ENCODE measurements around the gene RHBDL3. TPM values are rescaled to one million over a fixed set of nuclear protein-coding genes. Genes with fewer than 3 reads are reported as not detected.

The RHBDL3 gene
- polyA plus RNA-seq, 1 donor (not counting 4 experiments of a cell fraction or from before 2014, with no cell fraction given) = not detected

- Histone ChIP-seq H3K4me3 (ENCODE audit: control insufficient read depth in 2 of 3, extremely low read depth in 1 of 3, insufficient read depth in 2 of 3, low read depth in 1 of 3, low read length in 3 of 3) (no peak overlapping the region), H2AFZ (ENCODE audit: control insufficient read depth, low read length) (no peak overlapping the region), H4K20me1 (ENCODE audit: control insufficient read depth, extremely low read depth, insufficient read depth, low read length) (no peaks in the 10 kb centered on the region), H3K9ac (ENCODE audit: control insufficient read depth, extremely low read depth, insufficient read depth, low read length) (no peak overlapping the region), H3K79me2 (ENCODE audit: control insufficient read depth, insufficient read depth, low read length) (no peaks in the 10 kb centered on the region), H3K27ac (ENCODE audit: control insufficient read depth, insufficient read depth, low read length) (no peak overlapping the region), H3K9me1 (ENCODE audit: control insufficient read depth, extremely low read depth, insufficient read depth, low read length) (no peaks in the 10 kb centered on the region), H3K4me1 (ENCODE audit: control insufficient read depth, extremely low read depth, insufficient read depth, low read length) (no peaks in the 10 kb centered on the region), H3K27me3 (ENCODE audit: control insufficient read depth, extremely low read depth, insufficient read depth, low read length) (peaks cover 7% of the 10 kb centered on the region), H3K9me3 (ENCODE audit: control insufficient read depth, low read depth, low read length) (no peaks in the 10 kb centered on the region), H3K4me2 (ENCODE audit: control insufficient read depth, extremely low read depth, insufficient read depth, low read depth, low read length) (no peak overlapping the region), H3K36me3 (ENCODE audit: control insufficient read depth in 2 of 2, extremely low read depth in 1 of 2, insufficient read depth in 2 of 2, low read length in 2 of 2) (no peaks in the 10 kb centered on the region)
- FAIRE-seq (no peak), DNase-seq (ENCODE audit: low read depth, low spot score) (no peak)
- no peak for TF ChIP-seq EZH2 (IDR thresholded peaks at IDR 0.05; ENCODE audit: low read length)
- TF ChIP-seq CTCF (optimal IDR thresholded peaks at IDR 0.05 in 1 of 3, IDR thresholded peaks at IDR 0.05 in 1 of 3, conservative IDR thresholded peaks at IDR 0.05 in 1 of 3; ENCODE audit: extremely low read depth in 1 of 3, insufficient read depth in 2 of 3, low read length in 3 of 3) = no peak
- dilution Hi-C loops (cut with MboI; ENCODE audit: extremely low pct_ligation_motif_present, low sequenced_read_pairs) = no loop called here
Measured at GRCh38 chr17:32275060-32276042, 9.7 kb downstream of the RHBDL3 start.

GRCh38 chr17:32276171-32276601, 10.6 kb downstream of the RHBDL3 start:
- H2AFZ ChIP-seq (ENCODE audit: control insufficient read depth, low read length) = no peak overlapping the region
- no peaks in the 10 kb centered on the region for H3K9me3 ChIP-seq (ENCODE audit: control insufficient read depth, low read depth, low read length)
- H3K9me1 ChIP-seq (ENCODE audit: control insufficient read depth, extremely low read depth, insufficient read depth, low read length) = no peaks in the 10 kb centered on the region
- dilution Hi-C loops (cut with MboI; ENCODE audit: extremely low pct_ligation_motif_present, low sequenced_read_pairs) = no loop called here
- H3K79me2 ChIP-seq (ENCODE audit: control insufficient read depth, insufficient read depth, low read length) = no peaks in the 10 kb centered on the region
- TF ChIP-seq EZH2 (IDR thresholded peaks at IDR 0.05; ENCODE audit: low read length) (no peak), CTCF (optimal IDR thresholded peaks at IDR 0.05 in 1 of 3, IDR thresholded peaks at IDR 0.05 in 1 of 3, conservative IDR thresholded peaks at IDR 0.05 in 1 of 3; ENCODE audit: extremely low read depth in 1 of 3, insufficient read depth in 2 of 3, low read length in 3 of 3) (no peak)
- H3K36me3 ChIP-seq (ENCODE audit: control insufficient read depth in 2 of 2, extremely low read depth in 1 of 2, insufficient read depth in 2 of 2, low read length in 2 of 2) = no peaks in the 10 kb centered on the region
- DNase-seq (ENCODE audit: low read depth, low spot score) = no peak
- no peaks in the 10 kb centered on the region for H4K20me1 ChIP-seq (ENCODE audit: control insufficient read depth, extremely low read depth, insufficient read depth, low read length)
- H3K4me1 ChIP-seq (ENCODE audit: control insufficient read depth, extremely low read depth, insufficient read depth, low read length) = no peaks in the 10 kb centered on the region
- no peak overlapping the region for H3K9ac ChIP-seq (ENCODE audit: control insufficient read depth, extremely low read depth, insufficient read depth, low read length)
- no peak overlapping the region for H3K4me3 ChIP-seq (ENCODE audit: control insufficient read depth in 2 of 3, extremely low read depth in 1 of 3, insufficient read depth in 2 of 3, low read depth in 1 of 3, low read length in 3 of 3)
- H3K27ac ChIP-seq (ENCODE audit: control insufficient read depth, insufficient read depth, low read length) = no peak overlapping the region
- no peak for FAIRE-seq
- H3K27me3 ChIP-seq (ENCODE audit: control insufficient read depth, extremely low read depth, insufficient read depth, low read length) = peaks cover 5% of the 10 kb centered on the region
- H3K4me2 ChIP-seq (ENCODE audit: control insufficient read depth, extremely low read depth, insufficient read depth, low read depth, low read length) = no peak overlapping the region

All from keratinocyte (primary cell).